Measurements from ENCODE around the gene MAPK8IP1. TPM values are rescaled to one million over a fixed set of nuclear protein-coding genes. Genes with fewer than 3 reads are reported as not detected.
A peak's percentile ranks its signal among the peaks of the same experiment; 100 is the strongest.

The MAPK8IP1 gene
- total RNA-seq, 4 donors from 2014 or later: 7.5 to 20.6 (median 16.1) TPM

- peak overlapping the region; percentile 62 to 79 (median 69) for H3K27ac ChIP-seq (replicated peaks in 1 of 4)
- peaks cover 0 to 8% (median 0%) of the 10 kb centered on the region in 4 donors for H3K27me3 ChIP-seq
- intact Hi-C loops (cut with DNase I): no loop called here
- H3K4me1 ChIP-seq: peaks cover 20 to 31% (median 26%) of the 10 kb centered on the region in 4 donors
- H3K9me3 ChIP-seq: no peaks in the 10 kb centered on the region
- peaks cover 0 to 41% (median 29%) of the 10 kb centered on the region in 4 donors for H3K36me3 ChIP-seq
- no peak for TF ChIP-seq CTCF (IDR thresholded peaks at IDR 0.05)
- TF ChIP-seq POLR2A (IDR thresholded peaks at IDR 0.05; ENCODE audit: low read depth): no peak
- no peak for TF ChIP-seq EP300 (IDR thresholded peaks at IDR 0.05)
- TF ChIP-seq POLR2AphosphoS5 (IDR thresholded peaks at IDR 0.05): no peak
- WGBS: 33% methylated on average over 6 of the region's 8 CpGs
- no peak for DNase-seq (ENCODE audit: extremely low spot score)
- peak overlapping the region; percentile 61 to 84 (median 66) for H3K4me3 ChIP-seq
Measured at GRCh38 chr11:45900916-45901617, 15.6 kb downstream of the MAPK8IP1 start.

- no peak overlapping the region for H3K4me3 ChIP-seq
- peaks cover 0 to 3% (median 0%) of the 10 kb centered on the region in 4 donors for H3K27me3 ChIP-seq
- TF ChIP-seq POLR2A (IDR thresholded peaks at IDR 0.05; ENCODE audit: low read depth) (no peak), CTCF (IDR thresholded peaks at IDR 0.05) (no peak), POLR2AphosphoS5 (IDR thresholded peaks at IDR 0.05) (no peak), EP300 (IDR thresholded peaks at IDR 0.05) (no peak)
- no peaks in the 10 kb centered on the region for H3K9me3 ChIP-seq
- intact Hi-C loops (cut with DNase I): no loop called here
- WGBS: 70% methylated on average over 6 of the region's 6 CpGs
- peaks cover 0 to 41% (median 30%) of the 10 kb centered on the region in 4 donors for H3K36me3 ChIP-seq
- peaks cover 20 to 31% (median 26%) of the 10 kb centered on the region in 4 donors for H3K4me1 ChIP-seq
- peak overlapping the region in 1 of 4 donors; percentile 79 for H3K27ac ChIP-seq (replicated peaks in 1 of 4)
- no peak for DNase-seq (ENCODE audit: extremely low spot score)
Measured at GRCh38 chr11:45901626-45902025, 16.2 kb downstream of the MAPK8IP1 start.

- no peak for DNase-seq (ENCODE audit: extremely low spot score)
- H3K9me3 ChIP-seq: no peaks in the 10 kb centered on the region
- 92% methylated on average over 24 of the region's 56 CpGs for WGBS
- TF ChIP-seq POLR2AphosphoS5 (IDR thresholded peaks at IDR 0.05) (no peak), EP300 (IDR thresholded peaks at IDR 0.05) (no peak), CTCF (IDR thresholded peaks at IDR 0.05) (no peak), POLR2A (IDR thresholded peaks at IDR 0.05; ENCODE audit: low read depth) (no peak)
- H3K27me3 ChIP-seq: no peaks in the 10 kb centered on the region
- H3K36me3 ChIP-seq: peaks cover 0 to 41% (median 30%) of the 10 kb centered on the region in 4 donors
- no peak overlapping the region for H3K27ac ChIP-seq (replicated peaks in 1 of 4)
- intact Hi-C loops (cut with DNase I): no loop called here
- no peak overlapping the region for H3K4me3 ChIP-seq
- H3K4me1 ChIP-seq: peaks cover 20 to 34% (median 26%) of the 10 kb centered on the region in 4 donors
Measured at GRCh38 chr11:45902452-45903380, 17.3 kb downstream of the MAPK8IP1 start.

GRCh38 chr11:45904309-45904915, 19.0 kb downstream of the MAPK8IP1 start:
- no peak overlapping the region for H3K27ac ChIP-seq (replicated peaks in 1 of 4)

More at GRCh38 chr11:45904309-45904915, 19.0 kb downstream of the MAPK8IP1 start:
- Histone ChIP-seq H3K36me3 (peaks cover 4 to 47% (median 37%) of the 10 kb centered on the region in 4 donors), H3K9me3 (no peaks in the 10 kb centered on the region), H3K4me3 (no peak overlapping the region), H3K4me1 (peaks cover 13 to 26% (median 21%) of the 10 kb centered on the region in 4 donors), H3K27me3 (no peaks in the 10 kb centered on the region)
- TF ChIP-seq POLR2AphosphoS5 (IDR thresholded peaks at IDR 0.05): no peak
- TF ChIP-seq CTCF (IDR thresholded peaks at IDR 0.05): no peak
- TF ChIP-seq POLR2A (IDR thresholded peaks at IDR 0.05; ENCODE audit: low read depth): no peak
- no peak for TF ChIP-seq EP300 (IDR thresholded peaks at IDR 0.05)
- 78% methylated on average over 15 of the region's 15 CpGs for WGBS
- intact Hi-C loops (cut with DNase I): no loop called here
- DNase-seq (ENCODE audit: extremely low spot score): no peak

Measured in esophagus muscularis mucosa (tissue), 4 donors.